GM10266 (cell line): ENCODE data around the gene KRTAP10-9.
"Not testable (repeated sequence)": the region's sequence is repeated elsewhere in the genome, so short reads cannot be mapped to it uniquely, and the experiment has no call there.

Source experiments
- DNase-seq: peaks from one replicate; pipeline ENCODE4 v3.0.0; 2012; ENCODE audit errors: extremely low spot score
- CTCF ChIP-seq: IDR thresholded peaks from 2 replicates; pipeline ENCODE4 v1.5.1; 2012; ENCODE audit warnings: mild to moderate bottlenecking, low read depth; ENCODE audit not compliant: control insufficient read depth, insufficient read depth; ENCODE audit errors: missing control alignments

KRTAP10-9 gene

GRCh38 chr21:44626673-44627143 is at the start of gene KRTAP10-9:
TSS of gene KRTAP10-9 (plus strand) at chr21:44627093. CDS start at chr21:44627172, 79 bp downstream.
- DNase-seq: no peak
- no peak for TF ChIP-seq CTCF

GRCh38 chr21:44578371-44579055 is 48.4 kb upstream of the KRTAP10-9 start:
- no peak for TF ChIP-seq CTCF
- DNase-seq: no peak

- no peak for TF ChIP-seq CTCF
- no peak for DNase-seq
Measured at GRCh38 chr21:44579056-44579832, 47.6 kb upstream of the KRTAP10-9 start.

GRCh38 chr21:44579833-44580144 is 47.1 kb upstream of the KRTAP10-9 start:
- TF ChIP-seq CTCF: no peak
- no peak for DNase-seq

GRCh38 chr21:44580231-44580821 is 46.6 kb upstream of the KRTAP10-9 start, which contains the start of gene KRTAP10-5:
TSS of gene KRTAP10-5 (minus strand) at chr21:44580604. CDS start at chr21:44580578, 26 bp downstream.
- not testable (repeated sequence) for DNase-seq

GRCh38 chr21:44581158-44581557 is 45.7 kb upstream of the KRTAP10-9 start:
- no peak for DNase-seq
- TF ChIP-seq CTCF: no peak

GRCh38 chr21:44582055-44582454 is 44.8 kb upstream of the KRTAP10-9 start:
- no peak for DNase-seq
- TF ChIP-seq CTCF: no peak
